GM10266 (cell line): ENCODE data around the gene CLPTM1.

ENCODE experiments used
- DNase-seq: peaks from one replicate; pipeline ENCODE4 v3.0.0; 2012; ENCODE audit errors: extremely low spot score
- CTCF ChIP-seq: IDR thresholded peaks from 2 replicates; pipeline ENCODE4 v1.5.1; 2012; ENCODE audit warnings: mild to moderate bottlenecking, low read depth; ENCODE audit not compliant: control insufficient read depth, insufficient read depth; ENCODE audit errors: missing control alignments

The CLPTM1 gene

DNA sequence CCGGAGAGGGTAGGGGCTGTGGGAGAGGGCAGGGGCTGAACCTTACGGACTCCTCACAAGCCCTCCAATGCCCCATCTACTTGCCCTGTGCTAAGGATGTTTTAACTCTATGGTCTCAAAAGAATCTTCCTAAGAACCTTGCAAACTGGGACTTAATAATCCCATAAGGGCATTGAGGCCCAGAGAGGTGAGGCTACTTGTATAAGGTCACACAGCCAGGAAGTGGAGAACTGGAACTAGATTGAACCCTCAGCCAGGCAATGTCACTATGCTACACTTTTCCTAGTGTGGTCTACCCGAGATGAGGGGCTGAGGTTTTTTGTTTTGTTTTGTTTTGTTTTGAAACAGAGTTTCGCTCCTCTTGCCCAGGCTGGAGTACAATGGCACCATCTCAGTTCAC, 23.6 kb upstream of the CLPTM1 start:
- no peak for TF ChIP-seq CTCF
- DNase-seq: no peak

GRCh38 chr19:44939668-44940067, 15.5 kb upstream of the CLPTM1 start:
- TF ChIP-seq CTCF: no peak
- no peak for DNase-seq

DNA sequence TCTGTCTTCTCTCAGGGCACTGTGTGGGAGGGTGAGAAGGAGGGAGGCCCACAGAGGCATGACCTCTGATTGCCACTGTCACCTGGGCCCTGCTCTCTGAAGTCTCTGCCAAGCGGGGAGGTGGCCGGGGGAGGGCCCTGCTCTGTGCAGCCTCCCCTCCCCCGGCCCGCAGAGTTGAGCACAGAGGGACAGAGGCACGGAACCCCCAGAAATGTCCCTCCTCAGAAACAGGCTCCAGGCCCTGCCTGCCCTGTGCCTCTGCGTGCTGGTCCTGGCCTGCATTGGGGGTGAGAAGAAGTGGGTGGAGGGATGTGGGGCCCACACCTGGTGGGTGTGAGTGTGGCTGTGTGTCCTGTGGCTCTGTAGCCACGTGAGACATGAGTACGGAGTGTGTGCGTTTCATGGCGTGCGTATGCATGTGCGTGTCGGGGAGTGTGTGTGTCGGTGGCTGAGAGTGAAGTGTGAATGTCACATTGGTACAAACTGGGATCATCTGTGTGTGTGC, 13.1 kb upstream of the CLPTM1 start, which contains the start of gene APOC4:
TSS of gene APOC4 (plus strand) at position 171 of the 505 bp plus-strand sequence. CDS start at position 212, 41 bp downstream.
- no peak for DNase-seq
- TF ChIP-seq CTCF: no peak

DNA sequence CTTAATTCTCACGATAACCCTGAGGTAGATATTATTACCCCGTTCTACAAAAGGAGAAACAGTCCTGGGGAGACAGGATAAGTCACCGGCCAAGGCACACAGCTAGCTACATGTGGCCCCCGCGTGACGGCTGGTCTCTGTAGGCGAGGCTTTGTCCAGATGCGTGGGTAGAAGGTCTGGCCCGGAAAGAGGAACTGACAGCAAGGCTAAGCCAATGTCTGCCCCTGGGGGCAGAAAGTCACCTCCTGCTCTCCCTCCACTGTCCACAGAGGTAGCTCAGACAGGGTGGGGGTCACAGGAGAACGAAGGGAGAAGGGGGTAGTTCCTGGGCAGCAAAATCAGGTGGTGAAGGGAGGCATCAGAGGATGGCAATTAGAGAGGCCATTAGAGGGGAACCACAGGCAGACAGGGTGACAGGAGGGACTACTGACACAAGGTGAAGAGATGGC, 11.4 kb upstream of the CLPTM1 start:
- peak; percentile 78 for DNase-seq
- peak; percentile 13 for TF ChIP-seq CTCF

DNA sequence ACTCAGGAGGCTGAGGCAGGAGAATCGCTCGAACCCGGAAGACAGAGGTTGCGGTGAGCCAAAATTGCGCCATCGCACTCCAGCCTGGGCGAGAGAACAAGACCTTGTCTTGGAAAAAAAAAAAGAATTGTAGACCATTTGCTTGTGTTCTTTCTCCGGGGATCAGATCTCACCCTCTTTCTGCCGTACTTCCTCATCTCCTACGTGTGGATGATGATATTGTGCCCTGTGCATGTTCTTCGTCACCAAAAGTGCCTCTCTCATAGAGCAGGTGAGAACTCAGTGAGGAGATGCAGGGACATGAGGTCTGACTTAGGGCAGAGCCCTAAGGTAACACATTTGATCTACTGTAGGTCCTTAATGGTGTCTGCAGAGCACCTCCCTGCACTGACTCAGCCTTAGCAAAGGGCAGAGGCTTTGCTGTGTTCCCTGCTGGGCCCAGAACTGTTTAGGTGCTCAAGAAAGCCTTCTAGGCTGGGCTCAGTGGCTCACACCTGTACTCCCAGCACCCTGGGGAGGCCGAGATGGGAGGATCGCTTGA, 8.1 kb upstream of the CLPTM1 start:
- DNase-seq: no peak
- no peak for TF ChIP-seq CTCF

DNA sequence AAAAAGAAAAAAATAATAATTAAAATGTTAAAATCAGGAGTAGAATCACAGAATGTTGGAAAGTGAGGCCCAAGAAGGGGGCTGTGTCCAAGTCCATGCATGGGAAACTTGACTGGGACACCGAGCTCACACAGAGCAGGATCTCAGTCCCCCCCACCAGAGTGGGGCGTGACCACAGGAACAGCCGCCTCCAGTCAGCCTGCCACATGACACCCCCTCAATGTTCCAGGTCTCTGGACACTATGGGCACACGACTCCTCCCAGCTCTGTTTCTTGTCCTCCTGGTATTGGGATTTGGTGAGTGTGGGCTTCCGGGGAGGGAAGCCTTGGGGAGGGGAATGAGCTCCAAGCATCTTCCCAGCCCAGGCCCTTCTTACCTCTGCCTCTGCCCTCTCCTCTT, 6.9 kb upstream of the CLPTM1 start:
- no peak for TF ChIP-seq CTCF
- DNase-seq: no peak

DNA sequence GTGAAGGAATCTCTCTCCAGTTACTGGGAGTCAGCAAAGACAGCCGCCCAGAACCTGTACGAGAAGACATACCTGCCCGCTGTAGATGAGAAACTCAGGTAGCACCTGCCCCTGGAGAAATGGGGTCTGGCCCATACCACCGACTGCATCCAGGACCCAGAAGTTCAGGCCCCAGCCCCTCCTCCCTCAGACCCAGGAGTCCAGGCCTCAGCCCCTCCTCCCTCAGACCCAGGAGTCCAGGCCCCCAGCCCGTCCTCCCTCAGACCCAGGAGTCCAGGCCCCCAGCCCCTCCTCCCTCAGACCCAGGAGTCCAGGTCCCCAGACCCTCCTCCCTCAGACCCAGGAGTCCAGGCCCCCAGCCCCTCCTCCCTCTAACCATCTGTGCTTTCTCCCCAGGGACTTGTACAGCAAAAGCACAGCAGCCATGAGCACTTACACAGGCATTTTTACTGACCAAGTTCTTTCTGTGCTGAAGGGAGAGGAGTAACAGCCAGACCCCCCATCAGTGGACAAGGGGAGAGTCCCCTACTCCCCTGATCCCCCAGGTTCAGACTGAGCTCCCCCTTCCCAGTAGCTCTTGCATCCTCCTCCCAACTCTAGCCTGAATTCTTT, 6.3 kb upstream of the CLPTM1 start:
- no peak for TF ChIP-seq CTCF
- no peak for DNase-seq
